CD4-positive, alpha-beta T cell treated with Interleukin-6 for 4 hours (primary cell): ENCODE results near the gene XDH.

Experiments
- DNase-seq: peaks from one replicate; pipeline ENCODE4 v3.0.0-alpha.2; 2020; ENCODE audit warnings: mixed read lengths

The XDH gene

DNA sequence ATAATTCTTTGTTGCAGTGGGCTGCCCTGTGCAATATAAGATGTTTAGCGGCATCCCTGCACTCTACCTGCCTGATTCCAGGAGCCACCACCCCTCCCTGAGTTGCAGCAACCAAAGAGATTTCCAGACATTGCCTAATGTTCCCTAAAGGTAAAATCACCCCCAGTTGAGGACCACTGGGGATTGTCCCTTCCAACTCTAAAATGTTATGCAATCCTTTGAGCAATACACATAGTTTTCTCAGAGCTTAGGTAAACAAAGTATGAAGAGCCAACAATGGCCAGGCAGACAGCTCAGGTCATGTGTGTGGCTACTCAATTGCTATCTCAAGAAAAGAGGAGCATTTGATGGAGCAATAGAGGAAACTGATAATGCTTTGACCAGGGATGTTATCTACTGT is 87.0 kb downstream of the XDH start:
- DNase-seq = no peak

DNA sequence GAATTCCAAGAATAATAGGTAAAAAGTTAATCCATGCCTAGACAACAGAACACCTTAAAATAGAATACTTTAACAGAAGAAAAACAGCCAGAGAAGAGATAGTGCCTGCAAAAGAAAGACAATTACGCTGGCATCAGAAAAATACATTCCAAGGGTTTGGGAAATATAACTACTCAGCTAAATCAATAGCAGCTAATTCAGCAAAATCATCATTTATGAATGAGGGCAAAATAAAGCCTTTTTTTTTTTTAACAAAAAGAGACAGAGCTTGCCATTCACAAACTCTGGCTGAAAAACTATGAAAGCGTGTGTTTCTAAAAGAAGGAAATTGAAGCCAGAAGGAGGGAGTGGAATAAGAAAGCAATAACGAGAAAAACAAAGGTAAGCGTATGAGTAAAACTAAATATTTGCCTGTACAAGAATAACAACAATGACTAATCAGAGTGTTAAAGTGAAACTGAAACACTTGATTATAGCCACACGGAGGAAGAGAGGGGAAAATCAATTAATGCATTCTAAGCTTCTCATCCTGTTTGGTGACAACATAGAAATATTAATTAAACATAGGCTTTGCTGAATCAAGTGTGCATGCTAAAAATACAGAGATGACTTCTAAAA is 90.4 kb downstream of the XDH start:
- no peak for DNase-seq

DNA sequence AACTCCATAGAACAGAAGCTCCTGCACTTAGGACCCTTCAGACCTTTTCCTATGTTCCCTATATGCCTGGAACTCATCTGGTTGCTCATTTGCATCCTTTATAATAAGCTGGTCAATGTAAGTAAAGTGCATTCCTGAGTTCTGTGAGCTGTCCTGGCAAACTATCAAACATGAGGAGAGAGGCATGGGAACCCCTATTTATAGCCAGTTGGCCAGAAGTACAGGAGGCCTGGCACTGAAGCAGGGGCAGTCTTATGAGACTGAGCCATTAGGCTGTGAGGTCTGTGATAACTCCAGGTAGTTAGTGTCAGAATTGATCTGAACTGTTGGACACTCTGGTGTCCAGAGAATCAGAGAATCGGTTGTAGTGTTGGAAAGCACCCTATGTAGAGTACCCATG is 92.2 kb downstream of the XDH start:
- no peak for DNase-seq

DNA sequence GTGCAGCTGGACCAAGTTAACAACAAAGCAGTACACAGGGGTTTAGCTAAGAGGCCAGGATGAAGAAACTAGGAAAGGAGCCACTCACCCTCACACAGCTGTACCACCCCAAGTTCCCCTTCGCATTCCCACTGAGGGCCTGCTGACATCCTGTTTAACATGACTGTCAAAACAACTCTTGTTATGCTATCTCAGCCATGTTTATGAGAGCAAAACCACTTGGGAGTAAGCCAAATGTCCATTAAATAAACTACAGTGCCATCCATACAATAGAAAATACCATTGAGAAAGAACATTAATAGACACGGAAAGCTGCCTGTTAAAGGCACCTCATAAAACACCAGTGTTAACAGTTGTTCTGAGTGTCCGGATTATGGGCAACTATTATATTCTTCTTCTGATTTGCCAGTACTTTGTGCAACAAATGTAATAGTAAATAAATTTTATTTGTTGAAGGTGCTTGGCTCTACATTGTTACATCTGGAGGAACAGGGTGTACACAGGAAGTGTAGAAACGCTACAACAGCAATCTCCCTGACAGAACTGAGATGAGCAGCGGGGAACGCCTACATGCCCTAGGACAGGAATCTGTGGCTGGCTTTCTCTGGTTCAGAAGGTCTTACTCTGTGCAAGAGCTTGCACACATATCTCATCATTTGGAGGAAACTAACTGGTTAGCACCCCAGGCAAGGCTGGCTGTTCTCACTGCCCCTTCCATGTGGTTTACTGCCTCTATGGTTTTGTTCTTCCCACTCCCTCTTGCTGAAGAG is 95.0 kb downstream of the XDH start:
- peak; percentile 37 for DNase-seq

DNA sequence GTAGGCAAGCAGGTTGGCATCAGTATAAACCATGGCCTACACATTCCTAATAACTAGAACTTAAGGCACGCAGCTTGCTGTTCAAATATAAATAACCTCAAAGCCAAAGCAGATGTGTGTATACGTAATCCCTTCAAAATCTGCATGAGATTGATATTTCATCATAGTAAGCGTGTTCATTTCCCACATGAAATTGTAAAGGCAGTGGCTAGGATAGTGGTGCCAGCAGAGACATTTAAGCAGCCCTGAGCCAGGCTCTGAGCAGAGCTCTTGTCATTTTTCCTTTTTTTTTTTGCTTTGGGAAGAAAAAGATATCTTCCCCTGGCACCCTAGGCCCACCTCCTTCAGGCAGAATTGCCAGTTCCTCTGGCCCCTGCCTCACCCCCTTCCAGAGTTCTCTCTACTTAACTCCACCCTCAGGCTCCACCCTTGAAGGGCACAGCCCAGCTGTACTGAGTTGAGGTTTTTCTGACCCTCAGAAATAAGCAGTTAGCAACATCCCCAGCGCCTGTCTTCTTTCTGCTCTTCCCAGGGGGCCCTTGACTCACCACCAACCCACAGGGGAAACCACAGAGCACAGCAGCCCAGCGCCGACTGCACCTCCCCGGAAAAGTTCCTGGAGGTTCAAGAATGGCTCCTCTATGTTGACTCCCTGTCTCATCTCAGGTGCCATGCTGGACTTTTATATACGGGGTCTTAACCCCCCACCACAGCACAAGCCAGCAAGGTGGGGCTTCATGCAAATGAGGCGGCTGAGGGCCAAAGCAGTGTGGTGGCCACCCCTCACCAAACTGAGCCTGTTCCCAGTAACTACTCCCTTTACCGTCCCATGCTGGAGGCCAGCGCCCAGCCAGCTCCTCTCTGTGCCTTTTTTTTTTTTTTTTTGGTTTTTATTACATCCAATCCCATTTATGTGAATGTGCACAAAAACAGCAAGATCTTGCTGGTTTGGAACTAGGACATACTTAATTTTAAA is 95.9 kb downstream of the XDH start:
- peak; percentile 60 for DNase-seq

DNA sequence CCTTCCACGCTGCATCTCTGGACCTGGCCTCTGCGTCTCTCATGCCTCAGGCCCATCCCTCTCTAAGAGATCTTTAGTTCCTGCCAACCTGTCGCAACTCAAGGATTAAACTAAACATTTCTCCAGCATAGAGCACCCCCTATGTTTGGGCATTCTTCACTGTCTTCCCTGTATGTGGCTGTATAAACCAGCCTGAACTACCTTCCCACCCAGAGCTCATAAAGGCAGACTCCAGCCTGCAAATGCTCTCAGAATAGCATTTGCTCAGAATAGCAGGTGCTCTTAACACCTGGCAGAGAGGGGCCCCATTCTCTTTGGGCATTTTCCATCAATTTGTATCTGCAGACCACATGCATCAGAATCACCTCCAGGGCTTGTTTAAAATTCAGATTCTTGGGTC is 97.1 kb downstream of the XDH start:
- DNase-seq = no peak

DNA sequence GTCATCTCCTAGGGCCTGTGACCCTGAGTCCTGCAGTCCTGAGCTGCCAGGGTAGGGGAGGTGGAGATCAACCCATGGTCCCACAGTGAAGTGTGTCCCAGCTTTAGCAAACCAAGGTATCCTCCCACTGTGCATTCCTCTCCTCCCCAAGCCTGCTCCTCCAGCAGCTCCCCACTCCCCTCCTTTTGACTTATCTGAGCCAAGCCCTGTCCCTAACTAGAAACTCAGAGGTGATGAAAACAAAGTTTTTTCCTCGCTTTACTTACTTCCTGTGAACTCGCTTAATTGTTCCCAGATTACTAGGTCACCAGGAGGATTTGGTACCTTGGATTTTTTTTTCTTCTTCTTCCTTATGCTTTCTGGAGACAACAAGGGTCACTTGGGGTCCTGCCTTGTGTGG is 99.8 kb downstream of the XDH start:
- DNase-seq = no peak

DNA sequence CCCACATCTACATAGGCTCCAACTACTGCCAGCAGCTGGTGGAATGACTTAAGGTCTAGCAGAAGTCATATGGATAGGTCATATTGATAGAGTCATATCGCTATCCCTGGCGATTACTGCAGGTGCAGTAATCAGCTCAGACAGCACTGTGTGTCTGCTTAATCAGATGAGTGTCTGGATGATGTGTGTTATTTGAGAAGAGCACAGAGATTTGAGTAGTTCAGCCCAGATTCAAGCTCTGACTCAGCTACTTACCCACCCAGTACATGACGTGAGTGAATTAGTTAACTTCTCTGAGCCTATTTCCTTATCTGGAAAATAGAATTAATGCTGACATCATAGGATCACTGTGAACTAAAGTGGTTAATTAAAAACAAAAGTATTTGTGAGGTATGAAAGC is 101.6 kb downstream of the XDH start:
- DNase-seq = no peak

DNA sequence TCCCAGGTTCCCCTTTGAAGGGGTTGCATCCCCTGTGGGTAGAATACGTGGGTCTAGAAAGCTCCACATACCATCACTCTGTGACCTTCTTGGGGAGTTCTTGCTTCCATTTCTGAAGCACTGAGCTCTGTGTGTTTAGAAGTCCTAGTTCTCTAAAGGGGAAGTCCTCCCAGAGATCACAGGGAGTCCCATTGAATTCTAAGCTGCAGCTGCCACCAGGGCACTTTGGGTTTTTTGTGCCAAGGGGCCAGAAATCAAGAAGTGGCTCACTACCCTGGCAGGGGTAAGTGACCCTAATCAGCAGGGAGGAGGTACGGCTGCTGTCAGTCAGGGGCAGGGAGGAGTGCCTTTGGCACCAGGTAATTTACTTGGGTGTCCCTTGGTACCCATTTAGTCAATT is 109.7 kb downstream of the XDH start:
- no peak for DNase-seq

DNA sequence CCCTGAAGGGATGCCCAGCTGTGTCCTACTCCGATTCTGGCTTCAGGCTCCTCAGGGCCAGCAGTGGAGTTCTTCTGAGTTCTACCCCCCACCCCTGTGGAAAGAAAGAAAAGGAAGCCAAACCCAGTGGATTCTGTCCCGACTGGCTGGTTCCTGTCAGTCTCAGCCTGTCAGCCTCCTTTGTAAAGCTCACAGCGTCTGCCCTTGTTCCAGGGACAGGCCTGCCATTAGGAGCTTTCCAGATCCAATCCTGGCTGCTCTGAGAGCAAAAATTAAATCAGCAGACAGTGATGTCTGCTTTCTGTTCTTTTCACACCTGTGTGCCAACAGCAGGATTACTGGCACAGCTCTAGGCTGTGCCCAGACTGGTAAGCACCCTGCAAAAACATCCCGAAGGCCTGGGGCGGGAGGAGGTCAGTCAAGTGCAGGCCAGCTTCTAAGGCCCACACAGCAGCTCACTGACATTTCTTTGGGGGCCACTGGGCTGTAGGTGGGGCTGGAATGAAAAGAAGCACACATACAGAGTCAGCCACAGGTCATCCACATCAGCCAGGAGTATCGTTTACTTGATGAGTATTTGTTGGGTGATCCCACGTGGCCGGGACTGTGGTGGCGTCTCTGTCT is 111.5 kb downstream of the XDH start:
- no peak for DNase-seq

DNA sequence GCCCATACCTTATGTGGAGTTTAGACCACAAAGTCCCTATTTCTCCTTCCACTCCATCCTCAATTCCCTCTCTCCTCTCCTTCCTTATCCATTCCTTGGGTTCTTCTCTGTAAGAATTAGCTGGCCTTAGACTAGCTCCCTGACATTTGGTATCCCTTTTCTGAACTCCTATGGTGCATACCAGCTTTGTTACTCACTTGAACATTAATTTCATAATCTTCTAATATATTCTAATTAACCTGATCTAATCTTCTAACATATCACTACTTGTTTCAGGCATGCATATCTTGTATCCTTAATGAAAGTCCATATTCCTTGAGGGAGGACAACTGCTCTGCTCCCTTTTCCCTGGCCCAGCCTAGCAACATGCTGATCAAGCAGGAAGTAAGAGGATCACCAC is 114.2 kb downstream of the XDH start:
- no peak for DNase-seq

DNA sequence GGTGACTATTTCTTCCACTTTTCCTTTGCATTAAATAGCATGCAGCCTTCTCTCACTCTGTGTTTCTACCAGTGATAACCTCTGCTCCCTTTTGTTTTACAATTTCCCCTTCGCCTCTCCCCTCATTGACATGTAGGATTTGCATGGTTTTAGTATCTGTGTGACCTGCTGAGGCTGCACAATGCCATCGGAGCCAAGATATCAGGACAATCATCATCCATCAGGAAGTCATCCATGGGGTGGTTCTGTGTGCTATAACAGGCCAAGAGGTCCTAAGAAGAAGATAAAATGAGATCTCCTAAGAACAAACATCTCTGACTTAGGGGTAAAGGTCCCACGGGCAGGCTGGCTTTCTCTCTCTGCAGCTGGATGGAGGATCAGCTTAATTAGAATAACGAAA is 115.0 kb downstream of the XDH start:
- no peak for DNase-seq

DNA sequence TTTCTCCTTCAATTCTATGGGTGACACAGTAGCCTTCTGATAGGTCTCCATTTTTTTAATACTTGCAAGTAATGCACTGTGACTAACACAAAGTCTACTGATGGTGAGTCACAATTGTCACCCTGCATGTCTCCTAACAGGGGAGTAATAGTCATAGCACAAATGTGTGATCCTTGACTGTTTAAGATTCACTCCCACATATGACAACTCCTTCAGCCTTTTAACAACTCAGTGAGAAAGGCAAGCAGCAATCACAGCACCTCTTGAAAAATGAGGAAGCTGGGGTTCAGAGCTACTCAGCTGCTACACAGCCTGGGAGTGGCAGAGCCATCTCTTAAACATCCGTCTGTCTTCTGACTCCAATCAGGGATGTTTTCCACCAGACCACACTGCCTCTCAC is 116.8 kb downstream of the XDH start:
- no peak for DNase-seq

DNA sequence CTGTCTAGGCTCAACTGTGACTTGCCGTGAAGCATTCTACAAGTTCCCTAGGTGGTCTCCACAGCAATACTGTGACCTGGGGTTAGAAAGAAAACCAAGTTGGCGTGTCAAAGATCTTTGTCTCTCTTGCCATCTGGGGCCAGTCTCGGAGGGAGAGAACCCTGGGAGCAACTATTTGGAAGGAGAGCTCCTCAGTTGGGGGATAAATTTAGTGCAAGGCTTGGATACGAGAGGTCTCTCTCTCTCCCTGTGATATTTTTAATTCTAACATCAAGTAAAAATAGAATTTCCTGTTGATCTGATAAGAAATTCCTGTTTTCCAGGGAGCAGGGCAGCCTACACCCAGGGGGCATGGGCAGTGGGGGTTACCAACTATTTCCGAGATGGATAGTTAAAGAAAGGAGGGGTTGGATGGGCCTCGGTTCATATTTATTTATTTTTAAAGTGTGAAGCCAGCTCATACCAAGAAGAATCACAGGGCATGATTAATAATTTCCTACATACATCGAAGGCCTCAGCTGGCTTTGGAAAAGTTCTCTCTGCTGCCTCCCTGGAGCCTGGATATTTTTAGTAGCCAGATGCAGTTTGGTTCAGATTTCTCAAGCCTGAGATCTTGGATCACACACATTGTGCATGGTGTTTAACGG is 117.8 kb downstream of the XDH start:
- DNase-seq = no peak

DNA sequence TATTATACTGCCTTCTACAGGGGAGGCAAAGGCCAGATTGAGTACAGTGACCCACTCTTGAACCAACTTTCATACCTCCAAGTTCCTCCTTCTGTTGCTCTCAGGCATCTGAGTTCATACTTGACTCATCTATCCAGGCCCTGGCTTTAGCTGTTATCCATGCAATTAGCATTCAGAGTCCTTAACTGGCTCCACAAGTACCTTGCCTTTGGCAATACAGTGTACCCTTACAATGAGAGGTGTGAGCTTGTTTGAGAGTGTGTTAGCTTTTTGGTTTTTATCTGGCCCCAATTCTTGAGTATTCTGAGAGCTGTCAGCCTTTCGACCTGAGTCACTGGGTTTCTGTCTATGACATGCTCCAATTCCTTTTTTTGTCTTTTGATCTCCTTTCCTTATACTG is 120.3 kb downstream of the XDH start:
- no peak for DNase-seq

DNA sequence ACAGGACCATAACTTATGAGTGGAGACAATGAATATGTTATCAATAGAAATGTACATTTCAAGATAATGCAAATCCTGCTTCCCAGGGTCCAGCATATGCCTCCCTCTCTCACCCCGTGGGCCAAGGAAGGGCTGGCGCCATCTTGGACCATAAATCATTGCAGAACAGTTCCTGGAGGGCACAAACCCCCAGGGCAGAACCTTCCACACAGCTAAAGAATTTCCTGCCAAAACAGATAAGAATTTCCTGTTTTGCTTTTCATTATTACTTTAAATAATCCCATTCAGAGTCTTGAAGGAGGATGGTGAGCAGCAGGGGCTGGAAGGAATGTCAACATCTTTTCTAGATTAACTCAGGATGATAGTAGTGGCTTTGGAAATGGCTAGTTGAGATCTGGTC is 126.9 kb downstream of the XDH start:
- DNase-seq = no peak

DNA sequence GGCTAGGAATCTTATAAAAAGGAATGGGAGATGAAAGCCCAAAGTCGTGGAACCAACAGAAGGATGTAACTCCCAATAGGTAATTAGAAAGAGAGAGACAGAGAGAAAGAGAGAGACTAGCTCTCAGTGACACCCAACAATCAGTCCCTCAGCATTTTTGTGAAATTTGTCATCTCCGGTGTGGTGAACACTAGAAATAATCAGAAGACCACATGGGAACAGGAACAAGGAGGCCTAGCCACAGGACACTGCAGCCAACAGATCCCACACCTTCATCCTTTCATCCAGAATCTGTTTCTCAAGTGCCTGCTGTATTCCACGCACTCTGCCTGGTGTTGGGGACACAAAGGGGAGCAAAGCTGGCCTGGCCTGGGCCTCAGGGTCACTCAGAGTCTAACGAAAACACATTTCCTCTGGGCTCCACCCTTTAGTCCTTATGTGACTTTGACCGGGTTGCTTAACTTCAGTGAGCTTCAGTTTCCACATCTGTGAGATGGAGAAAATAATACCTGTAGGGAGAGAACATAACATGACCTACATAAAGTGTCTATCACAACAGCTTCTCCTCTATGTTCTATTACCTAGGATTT is 127.5 kb downstream of the XDH start:
- DNase-seq = no peak

DNA sequence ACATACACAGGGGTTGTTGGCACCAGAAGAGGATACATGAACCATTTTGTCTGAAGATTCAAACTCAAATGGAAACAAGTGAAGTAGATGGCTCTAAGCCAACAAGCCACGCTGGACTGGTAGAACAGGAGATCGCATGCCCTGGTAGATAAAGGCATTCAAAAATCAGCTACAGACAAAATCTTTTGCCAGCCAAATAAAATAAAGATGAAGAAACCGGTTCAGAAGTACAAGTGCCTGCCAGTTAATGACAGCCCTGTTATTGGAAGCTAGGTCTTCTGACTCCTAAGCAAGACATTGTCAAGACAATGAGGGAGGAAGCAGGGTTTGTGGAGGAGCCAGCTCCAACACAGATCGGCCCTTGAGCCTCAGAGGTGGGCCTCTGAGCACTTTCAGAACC is 128.3 kb downstream of the XDH start:
- DNase-seq = no peak
